ENCODE measurements around the gene BICD2. TPM values are rescaled to one million over a fixed set of nuclear protein-coding genes. Genes with fewer than 3 reads are reported as not detected.
A peak's percentile ranks its signal among the peaks of the same experiment; 100 is the strongest.

BICD2 gene
- total RNA-seq, 1 donor from 2014 or later, result 26.2 TPM

GRCh38 chr9:92736563-92737215 lies 27.9 kb downstream of the BICD2 start:
- no peak overlapping the region for H3K4me3 Mint-ChIP-seq
- H3K9me3 Mint-ChIP-seq, result no peaks in the 10 kb centered on the region
- no peaks in the 10 kb centered on the region for H3K36me3 Mint-ChIP-seq (ENCODE audit: low read depth)
- no peak for DNase-seq
- no peak overlapping the region for H3K27ac Mint-ChIP-seq
- no peaks in the 10 kb centered on the region for H3K27me3 Mint-ChIP-seq
- intact Hi-C loops (cut with micrococcal nuclease), result no loop called here
- H3K4me1 Mint-ChIP-seq, result peaks cover 34% of the 10 kb centered on the region

GRCh38 chr9:92735636-92736562 lies 28.7 kb downstream of the BICD2 start:
- no peak for DNase-seq
- no peaks in the 10 kb centered on the region for H3K27me3 Mint-ChIP-seq
- no peak overlapping the region for H3K4me3 Mint-ChIP-seq
- H3K9me3 Mint-ChIP-seq, result no peaks in the 10 kb centered on the region
- H3K4me1 Mint-ChIP-seq, result peaks cover 28% of the 10 kb centered on the region
- H3K36me3 Mint-ChIP-seq (ENCODE audit: low read depth), result no peaks in the 10 kb centered on the region
- H3K27ac Mint-ChIP-seq, result no peak overlapping the region
- intact Hi-C loops (cut with micrococcal nuclease), result no loop called here

- Mint-ChIP-seq H3K4me3 (no peak overlapping the region), H3K27me3 (no peaks in the 10 kb centered on the region), H3K9me3 (no peaks in the 10 kb centered on the region), H3K36me3 (ENCODE audit: low read depth) (no peaks in the 10 kb centered on the region), H3K27ac (no peak overlapping the region), H3K4me1 (peaks cover 22% of the 10 kb centered on the region)
- no peak for DNase-seq
- intact Hi-C loops (cut with micrococcal nuclease), result no loop called here
These were observed 29.6 kb downstream of the BICD2 start for GRCh38 chr9:92734931-92735635.

- no peak overlapping the region for H3K27ac Mint-ChIP-seq
These were observed 33.7 kb downstream of the BICD2 start for GRCh38 chr9:92730897-92731296.

GRCh38 chr9:92729735-92730155 lies 34.9 kb downstream of the BICD2 start:
- no peaks in the 10 kb centered on the region for H3K9me3 Mint-ChIP-seq
- peaks cover 18% of the 10 kb centered on the region for H3K36me3 Mint-ChIP-seq (ENCODE audit: low read depth)
- no peak for DNase-seq
- intact Hi-C loops (cut with micrococcal nuclease), result no loop called here
- H3K4me1 Mint-ChIP-seq, result peaks cover 15% of the 10 kb centered on the region
- no peaks in the 10 kb centered on the region for H3K27me3 Mint-ChIP-seq
- no peak overlapping the region for H3K4me3 Mint-ChIP-seq
- H3K27ac Mint-ChIP-seq, result no peak overlapping the region

More at GRCh38 chr9:92730897-92731296, 33.7 kb downstream of the BICD2 start:
- no peak overlapping the region for H3K4me3 Mint-ChIP-seq
- no peak for DNase-seq
- no peaks in the 10 kb centered on the region for H3K27me3 Mint-ChIP-seq
- peaks cover 17% of the 10 kb centered on the region for H3K4me1 Mint-ChIP-seq
- no peaks in the 10 kb centered on the region for H3K9me3 Mint-ChIP-seq
- H3K36me3 Mint-ChIP-seq (ENCODE audit: low read depth), result peaks cover 18% of the 10 kb centered on the region
- intact Hi-C loops (cut with micrococcal nuclease), result no loop called here

GRCh38 chr9:92728831-92729734 lies 35.5 kb downstream of the BICD2 start:
- Mint-ChIP-seq H3K4me1 (peaks cover 16% of the 10 kb centered on the region), H3K36me3 (ENCODE audit: low read depth) (peaks cover 18% of the 10 kb centered on the region), H3K4me3 (no peak overlapping the region), H3K27ac (no peak overlapping the region), H3K9me3 (no peaks in the 10 kb centered on the region), H3K27me3 (no peaks in the 10 kb centered on the region)
- intact Hi-C loops (cut with micrococcal nuclease), result no loop called here
- no peak for DNase-seq

- Mint-ChIP-seq H3K9me3 (no peaks in the 10 kb centered on the region), H3K27me3 (no peaks in the 10 kb centered on the region), H3K4me1 (peaks cover 18% of the 10 kb centered on the region), H3K27ac (no peak overlapping the region), H3K36me3 (ENCODE audit: low read depth) (peaks cover 18% of the 10 kb centered on the region), H3K4me3 (no peak overlapping the region)
- no peak for DNase-seq
- intact Hi-C loops (cut with micrococcal nuclease), result no loop called here
These were observed 36.6 kb downstream of the BICD2 start for GRCh38 chr9:92727716-92728700.

GRCh38 chr9:92726971-92727715 lies 37.5 kb downstream of the BICD2 start:
- peak overlapping the region; percentile 58 for H3K27ac Mint-ChIP-seq
- DNase-seq, result no peak
- intact Hi-C loops (cut with micrococcal nuclease), result no loop called here
- peaks cover 18% of the 10 kb centered on the region for H3K4me1 Mint-ChIP-seq
- H3K27me3 Mint-ChIP-seq, result no peaks in the 10 kb centered on the region
- peaks cover 18% of the 10 kb centered on the region for H3K36me3 Mint-ChIP-seq (ENCODE audit: low read depth)
- no peaks in the 10 kb centered on the region for H3K9me3 Mint-ChIP-seq
- H3K4me3 Mint-ChIP-seq, result no peak overlapping the region

- peaks cover 21% of the 10 kb centered on the region for H3K36me3 Mint-ChIP-seq (ENCODE audit: low read depth)
- peaks cover 15% of the 10 kb centered on the region for H3K4me1 Mint-ChIP-seq
- DNase-seq, result no peak
- no peaks in the 10 kb centered on the region for H3K27me3 Mint-ChIP-seq
- H3K9me3 Mint-ChIP-seq, result no peaks in the 10 kb centered on the region
- no peak overlapping the region for H3K27ac Mint-ChIP-seq
- H3K4me3 Mint-ChIP-seq, result no peak overlapping the region
- intact Hi-C loops (cut with micrococcal nuclease), result no loop called here
These were observed 38.3 kb downstream of the BICD2 start for GRCh38 chr9:92726348-92726747.

GRCh38 chr9:92725766-92726165 lies 38.9 kb downstream of the BICD2 start:
- Mint-ChIP-seq H3K9me3 (no peaks in the 10 kb centered on the region), H3K27ac (no peak overlapping the region), H3K4me3 (no peak overlapping the region), H3K27me3 (no peaks in the 10 kb centered on the region), H3K4me1 (peaks cover 15% of the 10 kb centered on the region), H3K36me3 (ENCODE audit: low read depth) (peaks cover 22% of the 10 kb centered on the region)
- DNase-seq, result no peak
- intact Hi-C loops (cut with micrococcal nuclease), result no loop called here

GRCh38 chr9:92725266-92725545 lies 39.4 kb downstream of the BICD2 start:
- intact Hi-C loops (cut with micrococcal nuclease), result no loop called here
- Mint-ChIP-seq H3K36me3 (ENCODE audit: low read depth) (peaks cover 26% of the 10 kb centered on the region), H3K4me3 (no peak overlapping the region), H3K27ac (no peak overlapping the region), H3K27me3 (no peaks in the 10 kb centered on the region), H3K9me3 (no peaks in the 10 kb centered on the region), H3K4me1 (peaks cover 15% of the 10 kb centered on the region)
- DNase-seq, result no peak
